ENCODE measurements around the gene PKNOX2.

- TF ChIP-seq ZC3H11A (IDR thresholded peaks at IDR 0.05; ENCODE audit: low read depth, low read length) (no peak), POLR2AphosphoS5 (IDR thresholded peaks at IDR 0.05; ENCODE audit: control insufficient read depth, insufficient read depth, low read depth, low read length) (no peak), RFX1 (IDR thresholded peaks at IDR 0.05) (no peak), GABPA (tag; conservative IDR thresholded peaks at IDR 0.05; ENCODE audit: low read depth) (no peak), ZFP36 (IDR thresholded peaks at IDR 0.05; ENCODE audit: low read depth, low read length, partially characterized antibody) (no peak), NFATC3 (IDR thresholded peaks at IDR 0.05) (no peak), ZFX (CRISPR knock-in tag; IDR thresholded peaks at IDR 0.05) (no peak), SMAD1 (IDR thresholded peaks at IDR 0.05; ENCODE audit: low read depth, low read length, partially characterized antibody) (no peak), CTCF (IDR thresholded peaks at IDR 0.05 in 2 of 3, conservative IDR thresholded peaks at IDR 0.05 in 1 of 3; ENCODE audit: insufficient read depth in 2 of 3, low read depth in 1 of 3, low read length in 3 of 3) (no peak)
Measured at GRCh38 chr11:125199915-125200314, 35.4 kb downstream of the PKNOX2 start.
